IMR-90 (cell line): Measurements from ENCODE around the gene NXPH2. TPM values are rescaled to one million over a fixed set of nuclear protein-coding genes. Genes with fewer than 3 reads are reported as not detected.

ENCODE experiments used
- ATAC-seq: fragments of 200-7000 bp; cut with Tn5 transposase; 2 replicates; pipeline ENCODE4 v1.9.1; 2020; ENCODE audit warnings: low read depth, mild to moderate bottlenecking, moderate library complexity
- BruUV-seq: library from RNA; stranded (reverse); fragments of 400-500 nt; replicated peaks from 2 replicates; lab custom pipeline; 2021; lab: Mats Ljungman, UMichigan
- CTCF ChIA-PET: fragments of 300-600 bp; formaldehyde crosslinking; extraction: SDS; loops from one replicate; lab custom pipeline; 2021; ENCODE audit warnings: antibody characterized with exemption; lab: Yijun Ruan, JAX
- POLR2A ChIA-PET: fragments of 300-600 bp; sonication (Branson Sonifier 250); formaldehyde crosslinking; loops from one replicate; lab custom pipeline; 2022; ENCODE audit warnings: antibody characterized with exemption; ENCODE audit not compliant: unreplicated experiment; lab: Charles Lee
- DNase-seq: peaks from one replicate; pipeline ENCODE4 v3.0.0; 2013
- H2AFZ ChIP-seq: replicated peaks from 2 replicates; pipeline ENCODE3; 2013; ENCODE audit warnings: low read length, mild to moderate bottlenecking; ENCODE audit not compliant: poor library complexity
- H2AK5ac ChIP-seq: 2 replicates; pipeline ENCODE4 v1.6.1; 2013; ENCODE audit warnings: low read depth, low read length, inconsistent platforms
- H2AK9ac ChIP-seq: replicated peaks from 2 replicates; pipeline ENCODE3; 2013; ENCODE audit warnings: mild to moderate bottlenecking, low read depth, low read length, moderate library complexity; ENCODE audit not compliant: poor library complexity
- H2BK120ac ChIP-seq: 2 replicates; pipeline ENCODE4 v1.6.1; 2013; ENCODE audit warnings: low read depth, low read length, inconsistent platforms
- H2BK15ac ChIP-seq: 3 replicates; pipeline ENCODE4 v1.6.1; 2013; ENCODE audit warnings: low read depth, low read length, inconsistent platforms
- H2BK20ac ChIP-seq: 2 replicates; pipeline ENCODE4 v1.6.1; 2013; ENCODE audit warnings: low read depth, mild to moderate bottlenecking, inconsistent platforms, low read length, moderate library complexity
- H2BK5ac ChIP-seq: 2 replicates; pipeline ENCODE4 v1.6.1; 2013; ENCODE audit warnings: mild to moderate bottlenecking, low read depth, low read length, inconsistent platforms; ENCODE audit not compliant: poor library complexity, severe bottlenecking
- H3K14ac ChIP-seq: replicated peaks from 2 replicates; pipeline ENCODE4 v1.6.1; 2013; ENCODE audit warnings: low read depth, low read length, inconsistent platforms
- H3K18ac ChIP-seq: 2 replicates; pipeline ENCODE4 v1.6.1; 2013; ENCODE audit warnings: low read depth, low read length, control low read depth
- H3K23ac ChIP-seq: 2 replicates; pipeline ENCODE4 v1.6.1; 2013; ENCODE audit warnings: low read depth, low read length, inconsistent platforms
- H3K27ac ChIP-seq: 2 replicates; pipeline ENCODE4 v1.5.1; 2013; ENCODE audit warnings: mild to moderate bottlenecking, control low read depth, low read length; ENCODE audit not compliant: insufficient read depth
- H3K27me3 ChIP-seq: 2 replicates; pipeline ENCODE4 v1.6.1; 2013; ENCODE audit warnings: low read length; ENCODE audit not compliant: control insufficient read depth, insufficient read depth
- H3K36me3 ChIP-seq: 2 replicates; pipeline ENCODE4 v1.6.1; 2013; ENCODE audit warnings: low read length, mixed read lengths; ENCODE audit not compliant: control insufficient read depth, insufficient read depth
- H3K4ac ChIP-seq: 2 replicates; pipeline ENCODE4 v1.6.1; 2013; ENCODE audit warnings: low read depth, low read length, inconsistent platforms
- H3K4me1 ChIP-seq: 2 replicates; pipeline ENCODE4 v1.6.1; 2013; ENCODE audit warnings: low read length, mixed read lengths; ENCODE audit not compliant: control insufficient read depth, insufficient read depth
- H3K4me2 ChIP-seq: 2 replicates; pipeline ENCODE4 v1.6.1; 2013; ENCODE audit warnings: low read depth, mild to moderate bottlenecking, control low read depth, low read length, moderate library complexity
- H3K4me3 ChIP-seq: 2 replicates; pipeline ENCODE4 v1.5.1; 2013; ENCODE audit warnings: low read depth, mild to moderate bottlenecking, control low read depth, low read length, moderate library complexity; ENCODE audit not compliant: insufficient read depth
- H3K56ac ChIP-seq: 2 replicates; pipeline ENCODE4 v1.6.1; 2013; ENCODE audit warnings: low read length, inconsistent platforms; ENCODE audit not compliant: insufficient read depth; ENCODE audit errors: extremely low read depth
- H3K79me1 ChIP-seq, 2 experiments: 2 replicates each; pipeline ENCODE4 v1.6.1; 2013; ENCODE audit warnings: low read length in 2 of 2, inconsistent platforms in 1 of 2, low read depth in 1 of 2
- H3K9ac ChIP-seq: 2 replicates; pipeline ENCODE4 v1.6.1; 2013; ENCODE audit warnings: low read depth, low read length, control low read depth
- H3K9me1 ChIP-seq: 2 replicates; pipeline ENCODE4 v1.6.1; 2013; ENCODE audit warnings: low read length, inconsistent platforms; ENCODE audit not compliant: insufficient read depth
- H3K9me3 ChIP-seq: 2 replicates; pipeline ENCODE4 v1.6.1; 2013; ENCODE audit warnings: low read length; ENCODE audit not compliant: control insufficient read depth, insufficient read depth
- H4K20me1 ChIP-seq: 2 replicates; pipeline ENCODE4 v1.6.1; 2013; ENCODE audit warnings: low read length, inconsistent platforms; ENCODE audit not compliant: insufficient read depth
- H4K5ac ChIP-seq: 2 replicates; pipeline ENCODE4 v1.6.1; 2013; ENCODE audit warnings: mild to moderate bottlenecking, low read depth, low read length, control low read depth
- H4K8ac ChIP-seq, 2 experiments: 2 replicates each; pipeline ENCODE4 v1.6.1; 2013; ENCODE audit warnings: low read depth in 2 of 2, low read length in 2 of 2, control low read depth in 1 of 2, inconsistent platforms in 1 of 2
- H4K91ac ChIP-seq: 2 replicates; pipeline ENCODE4 v1.6.1; 2013; ENCODE audit warnings: low read depth, low read length, inconsistent platforms; ENCODE audit not compliant: insufficient read depth
- CHD1 ChIP-seq: IDR thresholded peaks from 2 replicates; pipeline ENCODE4 v1.6.1; 2012; ENCODE audit warnings: low read depth, low read length, improper control_type of control experiment
- MAZ ChIP-seq: IDR thresholded peaks from 2 replicates; pipeline ENCODE4 v1.6.1; 2012; ENCODE audit warnings: low read depth, mild to moderate bottlenecking, low read length, improper control_type of control experiment, moderate library complexity, borderline replicate concordance
- POLR2A ChIP-seq: IDR thresholded peaks from 2 replicates; pipeline ENCODE4 v1.6.1; 2012; ENCODE audit warnings: mild to moderate bottlenecking, low read depth, low read length
- RCOR1 ChIP-seq: IDR thresholded peaks from 2 replicates; pipeline ENCODE4 v1.6.1; 2012; ENCODE audit warnings: mild to moderate bottlenecking, low read length, improper control_type of control experiment; ENCODE audit not compliant: insufficient replicate concordance
- SMC3 ChIP-seq: fragments of 150-350 bp; IDR thresholded peaks from 2 replicates; pipeline ENCODE4 v1.6.1; 2016; ENCODE audit warnings: low read depth, mild to moderate bottlenecking, antibody characterized with exemption, low read length, moderate library complexity
- WGBS, 2 experiments: methylation state at CpG; one replicate each; pipeline versions ENCODE4 v1.1.5 to v1.1.7; 2013; ENCODE audit warnings: missing lambda C conversion rate in 2 of 2; ENCODE audit not compliant: insufficient read length in 1 of 2; ENCODE audit errors: extremely low coverage in 2 of 2; 5-methylcytosine and 5-hydroxymethylcytosine counted together
- dilution Hi-C: fragments of 300-500 bp; cut with HindIII; formaldehyde crosslinking; loops from one replicate; pipeline ENCODE4 v1.14.3; 2018; ENCODE audit warnings: low sequenced_read_pairs; ENCODE audit not compliant: unreplicated experiment
- in situ Hi-C: fragments of 300-500 bp; cut with MboI; formaldehyde crosslinking; loops from 3 replicates; pipeline ENCODE4 v1.14.3; 2019; ENCODE audit warnings: low sequenced_read_pairs, inconsistent platforms, mixed read lengths
- intact Hi-C: fragments of 100-400 bp; cut with micrococcal nuclease; formaldehyde crosslinking; loops from 2 replicates; pipeline ENCODE4 v1.10.0; 2022
- polyA plus RNA-seq, 3 experiments: library from polyadenylated mRNA; depleted of rRNA; stranded (reverse); fragments of >200 nt; gene quantifications; 2 replicates each; pipeline ENCODE4 v1.2.3, GENCODE V29; 2012; ENCODE audit warnings: low replicate concordance in 1 of 3
- total RNA-seq: library from RNA; depleted of rRNA; stranded (reverse); fragments of >200 nt; gene quantifications from 2 replicates; pipeline ENCODE4 v1.2.3, GENCODE V29; 2012
- TF ChIP-seq, protein P1 (sequence below): conservative IDR thresholded peaks from 2 replicates; pipeline ENCODE4 v1.5.1; 2012; ENCODE audit warnings: mild to moderate bottlenecking, low read depth, low read length, improper control_type of control experiment
- TF ChIP-seq, protein P2 (sequence below): fragments of 150-350 bp; IDR thresholded peaks from 2 replicates; pipeline ENCODE4 v1.6.1; 2017; ENCODE audit warnings: mild to moderate bottlenecking, antibody characterized with exemption, low read length, low read depth

Gene NXPH2
- total and polyA plus RNA-seq, 2 of the 4 experiments (the other 2 are of a cell fraction): not detected

DNA sequence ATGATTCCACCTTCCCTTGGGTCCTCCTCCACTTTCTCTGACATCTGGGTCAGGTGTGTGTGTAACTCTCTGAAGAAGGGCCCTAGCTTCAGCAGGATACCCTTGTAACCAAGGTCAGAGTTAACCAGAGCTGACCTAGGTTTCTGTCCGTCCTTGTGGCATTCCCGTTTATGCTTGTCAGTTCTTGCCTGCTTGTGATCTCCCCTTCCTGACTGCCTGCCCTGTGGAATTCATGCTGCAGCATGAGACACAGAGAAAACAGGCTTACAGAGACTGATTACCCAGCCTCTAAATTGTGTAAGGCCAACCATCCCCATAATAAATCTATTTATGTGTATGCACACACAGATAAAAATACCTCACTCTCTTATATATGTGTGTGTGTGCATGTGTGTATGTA lies 22.8 kb downstream of the NXPH2 start:
- H3K79me1 ChIP-seq: no peaks in the 10 kb centered on the region
- no peak overlapping the region for H2AK5ac ChIP-seq
- H3K27ac ChIP-seq: no peak overlapping the region

More for the DNA sequence above, 22.8 kb downstream of the NXPH2 start:
- WGBS, 2 experiments: no CpG with 5 or more reads among the region's 2 CpGs
- no peak overlapping the region for H3K56ac ChIP-seq
- dilution Hi-C loops: no loop called here
- H2BK5ac ChIP-seq: no peak overlapping the region
- in situ Hi-C loops: no loop called here
- no peaks in the 10 kb centered on the region for H3K9me1 ChIP-seq
- H2BK120ac ChIP-seq: no peak overlapping the region
- H3K4me1 ChIP-seq: no peaks in the 10 kb centered on the region
- H4K5ac ChIP-seq: no peak overlapping the region
- no peak overlapping the region for H2BK20ac ChIP-seq
- ChIA-PET CTCF (no interaction called here), POLR2A (no interaction called here)
- DNase-seq: no peak
- ATAC-seq: no peak
- BruUV-seq: no TSS peak
- H2AFZ ChIP-seq: no peak overlapping the region
- H4K91ac ChIP-seq: no peak overlapping the region
- no peak overlapping the region for H2AK9ac ChIP-seq
- no peaks in the 10 kb centered on the region for H3K36me3 ChIP-seq
- H3K27me3 ChIP-seq: no peaks in the 10 kb centered on the region
- TF ChIP-seq RCOR1 (no peak), MAZ (no peak), CHD1 (no peak), SMC3 (no peak), POLR2A (no peak)
- TF ChIP-seq, protein P1, sequence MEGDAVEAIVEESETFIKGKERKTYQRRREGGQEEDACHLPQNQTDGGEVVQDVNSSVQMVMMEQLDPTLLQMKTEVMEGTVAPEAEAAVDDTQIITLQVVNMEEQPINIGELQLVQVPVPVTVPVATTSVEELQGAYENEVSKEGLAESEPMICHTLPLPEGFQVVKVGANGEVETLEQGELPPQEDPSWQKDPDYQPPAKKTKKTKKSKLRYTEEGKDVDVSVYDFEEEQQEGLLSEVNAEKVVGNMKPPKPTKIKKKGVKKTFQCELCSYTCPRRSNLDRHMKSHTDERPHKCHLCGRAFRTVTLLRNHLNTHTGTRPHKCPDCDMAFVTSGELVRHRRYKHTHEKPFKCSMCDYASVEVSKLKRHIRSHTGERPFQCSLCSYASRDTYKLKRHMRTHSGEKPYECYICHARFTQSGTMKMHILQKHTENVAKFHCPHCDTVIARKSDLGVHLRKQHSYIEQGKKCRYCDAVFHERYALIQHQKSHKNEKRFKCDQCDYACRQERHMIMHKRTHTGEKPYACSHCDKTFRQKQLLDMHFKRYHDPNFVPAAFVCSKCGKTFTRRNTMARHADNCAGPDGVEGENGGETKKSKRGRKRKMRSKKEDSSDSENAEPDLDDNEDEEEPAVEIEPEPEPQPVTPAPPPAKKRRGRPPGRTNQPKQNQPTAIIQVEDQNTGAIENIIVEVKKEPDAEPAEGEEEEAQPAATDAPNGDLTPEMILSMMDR: no peak
- TF ChIP-seq, protein P2, sequence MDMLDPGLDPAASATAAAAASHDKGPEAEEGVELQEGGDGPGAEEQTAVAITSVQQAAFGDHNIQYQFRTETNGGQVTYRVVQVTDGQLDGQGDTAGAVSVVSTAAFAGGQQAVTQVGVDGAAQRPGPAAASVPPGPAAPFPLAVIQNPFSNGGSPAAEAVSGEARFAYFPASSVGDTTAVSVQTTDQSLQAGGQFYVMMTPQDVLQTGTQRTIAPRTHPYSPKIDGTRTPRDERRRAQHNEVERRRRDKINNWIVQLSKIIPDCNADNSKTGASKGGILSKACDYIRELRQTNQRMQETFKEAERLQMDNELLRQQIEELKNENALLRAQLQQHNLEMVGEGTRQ: no peak
- H3K9me3 ChIP-seq: no peaks in the 10 kb centered on the region
- H3K18ac ChIP-seq: no peak overlapping the region
- no peak overlapping the region for H3K4me3 ChIP-seq
- no peaks in the 10 kb centered on the region for H4K20me1 ChIP-seq
- no peak overlapping the region for H3K4me2 ChIP-seq
- H3K9ac ChIP-seq: no peak overlapping the region
- no peak overlapping the region for H3K23ac ChIP-seq
- intact Hi-C loops: no loop called here
- H3K14ac ChIP-seq: no peak overlapping the region
- no peak overlapping the region for H2BK15ac ChIP-seq
- no peak overlapping the region for H4K8ac ChIP-seq
- no peak overlapping the region for H3K4ac ChIP-seq
